Stomach smooth muscle (tissue), 2 donors: ENCODE data around the gene CST11.

Experiments used
- H3K27ac ChIP-seq: one replicate; pipeline ENCODE4 v1.7.0; 2013; ENCODE audit warnings: mild to moderate bottlenecking, low read length, inconsistent platforms
- H3K27me3 ChIP-seq, 2 donors: one replicate each; pipeline ENCODE4 v1.7.0; 2013; ENCODE audit warnings: low read length in 2 of 2; ENCODE audit not compliant: insufficient read depth in 2 of 2, control insufficient read depth in 1 of 2
- H3K36me3 ChIP-seq, 2 donors: one replicate each; pipeline ENCODE4 v1.7.0; 2013; ENCODE audit warnings: low read length in 2 of 2; ENCODE audit not compliant: control insufficient read depth in 2 of 2, insufficient read depth in 2 of 2
- H3K4me1 ChIP-seq: one replicate; pipeline ENCODE4 v1.7.0; 2013; ENCODE audit warnings: low read length; ENCODE audit not compliant: control insufficient read depth, insufficient read depth
- H3K4me3 ChIP-seq, 2 donors: one replicate each; pipeline ENCODE4 v1.7.0; 2013; ENCODE audit warnings: low read length in 2 of 2
- H3K9ac ChIP-seq, 2 donors: one replicate each; pipeline ENCODE4 v1.7.0; 2013; ENCODE audit warnings: low read length in 2 of 2, mild to moderate bottlenecking in 1 of 2
- H3K9me3 ChIP-seq, 2 donors: one replicate each; pipeline ENCODE4 v1.7.0; 2013; ENCODE audit warnings: low read length in 2 of 2; ENCODE audit not compliant: control insufficient read depth in 2 of 2
- donor health status: healthy.
- donor health status: Pancreatic carcinoma.

CST11 gene

DNA sequence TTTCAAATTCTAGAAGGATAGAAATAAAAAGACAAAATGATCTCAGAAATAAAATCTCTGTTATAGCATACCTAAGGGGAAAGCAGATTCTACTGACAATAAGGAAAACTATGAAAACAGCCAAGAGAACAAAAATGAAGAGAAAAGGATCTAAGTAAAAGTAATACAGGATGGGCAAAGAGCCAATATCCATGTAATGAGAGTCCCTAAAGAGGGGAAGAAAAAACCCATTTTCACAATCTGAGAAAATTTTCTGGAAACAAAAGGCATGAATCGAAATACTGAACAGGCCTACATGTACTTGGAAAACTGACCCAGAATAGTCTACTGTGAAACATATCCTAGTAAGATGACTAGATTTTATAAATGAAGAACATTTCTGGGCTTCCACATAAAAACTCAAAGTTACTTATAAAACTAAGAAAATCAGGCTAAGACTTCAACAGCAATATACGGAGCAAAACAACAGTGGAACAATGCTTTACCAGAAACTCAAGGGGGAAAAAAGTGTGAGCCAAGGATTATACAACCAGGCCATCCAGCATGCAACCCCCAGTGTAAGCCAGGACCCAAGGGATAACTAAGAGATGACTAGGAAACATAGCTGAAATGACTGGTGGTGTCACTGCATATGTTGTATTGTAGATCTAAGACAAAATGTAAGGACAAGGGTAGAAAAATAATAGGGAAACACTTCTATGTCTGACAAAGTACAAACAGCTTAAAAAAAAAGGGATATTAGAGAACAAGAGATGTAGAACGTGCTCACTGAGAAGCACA lies 41.6 kb downstream of the CST11 start:
- Histone ChIP-seq H3K4me3 (no peak overlapping the region), H3K27me3 (no peaks in the 10 kb centered on the region), H3K4me1 (no peaks in the 10 kb centered on the region), H3K9me3 (no peaks in the 10 kb centered on the region), H3K36me3 (no peaks in the 10 kb centered on the region), H3K27ac (no peak overlapping the region), H3K9ac (no peak overlapping the region)

DNA sequence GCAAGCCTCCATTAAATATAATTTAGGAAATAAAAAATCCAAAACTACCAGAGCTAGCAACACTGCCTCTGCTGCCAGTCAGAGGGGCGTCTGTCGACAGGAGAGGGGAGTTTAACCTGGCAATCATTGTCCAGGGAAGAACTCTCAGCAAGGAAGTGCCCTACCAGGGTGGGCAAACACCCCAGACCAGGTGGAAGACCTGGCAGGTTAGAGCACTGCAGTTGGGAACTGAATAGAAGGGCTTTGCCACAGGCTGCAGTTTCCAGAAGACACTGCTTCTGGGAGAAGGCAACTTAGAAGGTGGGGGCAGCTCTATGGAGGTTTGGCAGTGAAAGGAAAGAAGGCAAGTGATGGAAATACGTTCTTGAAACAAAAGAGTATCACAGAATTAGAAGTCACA lies 42.9 kb downstream of the CST11 start:
- H3K27me3 ChIP-seq: no peaks in the 10 kb centered on the region
- no peaks in the 10 kb centered on the region for H3K4me1 ChIP-seq

DNA sequence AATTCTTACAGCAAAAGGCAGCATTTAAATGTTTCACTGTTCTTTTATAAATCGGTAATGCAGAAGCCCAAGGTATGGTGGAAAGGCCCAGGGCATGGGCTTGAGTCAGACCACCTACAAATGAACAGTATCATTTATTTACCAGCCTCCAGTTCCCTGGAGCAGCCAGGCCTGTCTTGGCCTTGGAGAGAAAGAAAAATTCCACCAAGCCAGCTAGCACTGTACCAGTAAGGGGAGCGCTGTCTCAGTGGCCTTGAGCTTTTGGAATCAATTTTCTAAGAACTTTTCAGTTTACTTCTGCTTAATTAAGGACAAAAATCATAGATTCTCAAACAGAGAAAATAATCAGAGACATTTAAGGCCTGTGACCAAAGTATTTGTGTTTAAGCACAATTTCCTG lies 43.7 kb downstream of the CST11 start:
- H3K27ac ChIP-seq: no peak overlapping the region
- no peaks in the 10 kb centered on the region for H3K9me3 ChIP-seq
- peaks cover 6% of the 10 kb centered on the region for H3K4me1 ChIP-seq
- H3K9ac ChIP-seq: no peak overlapping the region
- H3K36me3 ChIP-seq: no peaks in the 10 kb centered on the region
- H3K4me3 ChIP-seq: no peak overlapping the region
- H3K27me3 ChIP-seq: no peaks in the 10 kb centered on the region

More for the DNA sequence above, 42.9 kb downstream of the CST11 start:
- Histone ChIP-seq H3K27ac (no peak overlapping the region), H3K36me3 (no peaks in the 10 kb centered on the region), H3K4me3 (no peak overlapping the region), H3K9ac (no peak overlapping the region), H3K9me3 (no peaks in the 10 kb centered on the region)

DNA sequence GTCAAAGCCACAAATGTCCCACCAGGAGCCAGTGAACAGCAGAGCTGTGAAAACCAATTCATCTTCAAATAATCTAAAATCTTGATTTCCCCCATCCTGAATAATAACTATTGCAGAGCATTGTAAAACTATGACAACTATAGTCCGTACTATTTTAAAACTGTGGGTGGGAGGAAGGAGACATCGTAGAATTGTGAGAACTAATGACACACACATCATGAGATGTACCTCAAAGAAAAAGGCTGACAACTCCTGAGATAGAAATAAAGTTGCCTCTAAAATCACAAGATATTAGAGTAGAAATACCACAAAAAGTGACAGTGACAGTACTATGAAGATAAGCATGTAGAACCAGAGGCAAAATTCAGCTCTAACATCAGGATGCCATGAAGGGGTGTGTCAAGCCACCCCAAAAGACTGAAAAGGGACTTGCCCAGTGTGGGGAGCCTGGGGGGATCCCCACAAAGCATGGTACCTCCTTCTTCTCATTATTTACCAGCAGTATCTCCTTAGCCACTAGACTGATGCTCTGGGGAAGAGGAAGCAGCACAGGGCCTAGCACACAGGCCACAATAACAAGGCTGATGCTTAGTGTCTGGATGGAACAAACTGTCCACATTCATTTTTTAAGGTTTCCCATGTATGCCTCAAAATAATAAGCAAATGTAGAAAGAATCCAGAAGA lies 44.8 kb downstream of the CST11 start:
- H3K27me3 ChIP-seq: no peaks in the 10 kb centered on the region
- H3K4me1 ChIP-seq: peaks cover 10% of the 10 kb centered on the region
- no peaks in the 10 kb centered on the region for H3K9me3 ChIP-seq
- H3K9ac ChIP-seq: no peak overlapping the region
- no peak overlapping the region for H3K27ac ChIP-seq
- H3K36me3 ChIP-seq: no peaks in the 10 kb centered on the region
- no peak overlapping the region for H3K4me3 ChIP-seq

DNA sequence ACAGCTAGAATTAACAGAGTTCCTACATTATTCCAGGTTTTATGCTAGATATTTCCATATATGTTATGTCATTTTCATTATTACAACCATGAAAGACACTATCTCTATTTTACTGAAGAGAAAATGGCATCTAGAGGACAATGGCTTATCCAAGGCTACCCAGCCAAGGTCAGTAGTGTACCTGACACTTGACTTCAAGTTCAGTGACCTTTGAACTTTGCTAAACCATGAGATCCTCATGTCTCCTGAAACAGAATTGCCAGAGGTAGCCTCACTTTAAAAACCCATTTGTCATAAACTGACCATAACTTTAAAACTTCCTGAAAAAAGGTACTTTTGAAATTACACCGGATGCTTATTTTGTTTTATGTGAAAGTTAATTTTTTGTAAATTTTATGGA lies 45.8 kb downstream of the CST11 start:
- Histone ChIP-seq H3K36me3 (no peaks in the 10 kb centered on the region), H3K4me1 (peaks cover 10% of the 10 kb centered on the region), H3K9me3 (no peaks in the 10 kb centered on the region), H3K9ac (no peak overlapping the region), H3K4me3 (no peak overlapping the region), H3K27me3 (no peaks in the 10 kb centered on the region), H3K27ac (no peak overlapping the region)

DNA sequence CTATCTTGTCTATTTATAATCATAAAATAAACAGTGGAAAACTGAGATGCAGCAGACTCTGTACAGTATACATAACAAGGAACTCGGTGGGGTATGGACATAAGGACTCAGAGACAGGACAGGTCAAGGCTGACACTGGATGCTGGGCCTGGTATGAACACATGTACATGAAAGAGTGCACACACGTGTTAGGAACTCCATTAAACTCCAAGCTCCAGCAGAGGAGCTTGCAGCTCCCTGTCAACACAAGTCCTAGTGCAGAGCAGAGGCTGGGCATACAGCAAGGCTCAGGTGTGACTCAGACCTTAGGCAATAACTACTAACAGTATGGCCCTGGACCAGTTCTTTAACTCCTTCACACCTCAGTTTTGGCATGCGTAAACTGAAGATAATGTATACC lies 48.5 kb downstream of the CST11 start:
- H3K27ac ChIP-seq: no peak overlapping the region
- peaks cover 10% of the 10 kb centered on the region for H3K4me1 ChIP-seq
- H3K9me3 ChIP-seq: no peaks in the 10 kb centered on the region
- no peak overlapping the region for H3K4me3 ChIP-seq
- H3K36me3 ChIP-seq: peaks cover 3 to 4% of the 10 kb centered on the region in 2 donors
- H3K27me3 ChIP-seq: no peaks in the 10 kb centered on the region
- H3K9ac ChIP-seq: no peak overlapping the region

DNA sequence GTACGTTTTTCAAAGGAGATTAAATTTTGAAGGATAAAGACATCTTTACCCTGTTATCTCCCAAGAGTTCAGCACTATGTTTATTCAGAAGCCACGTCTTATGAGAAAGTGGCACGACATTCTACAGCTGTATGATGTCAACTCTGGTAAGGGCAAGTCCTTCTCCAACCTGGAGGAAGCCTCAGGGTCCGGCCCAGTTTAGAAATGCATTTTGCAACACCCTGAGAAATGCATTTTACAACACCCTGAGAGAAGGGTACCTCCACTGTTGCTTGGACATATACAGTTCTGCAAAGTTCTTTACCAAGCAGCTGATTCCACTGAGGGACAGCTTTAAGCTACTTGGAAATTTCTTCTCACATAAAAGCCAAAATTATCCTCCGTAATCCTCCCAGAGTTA lies 48.9 kb downstream of the CST11 start:
- peaks cover 10% of the 10 kb centered on the region for H3K4me1 ChIP-seq

DNA sequence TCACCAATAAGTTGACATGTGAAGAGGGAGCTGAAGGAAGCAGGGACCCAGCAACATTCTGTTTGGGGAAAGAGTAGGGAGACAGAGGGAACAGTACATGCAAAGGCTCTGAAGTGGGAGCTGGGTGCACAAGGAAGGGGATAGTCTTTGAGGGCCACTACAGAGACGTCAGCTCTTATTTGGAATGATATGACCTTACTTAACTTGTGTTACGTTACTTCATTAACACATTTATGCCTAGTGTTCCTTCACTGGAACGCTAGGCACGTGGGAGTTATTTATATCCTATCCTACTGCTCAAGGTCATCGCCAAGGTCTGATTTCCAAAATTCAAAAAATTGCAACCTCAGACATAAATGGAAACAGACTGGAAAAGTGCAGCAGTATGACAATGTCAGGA lies 51.6 kb downstream of the CST11 start:
- Histone ChIP-seq H3K36me3 (peaks cover 3 to 4% of the 10 kb centered on the region in 2 donors), H3K27me3 (no peaks in the 10 kb centered on the region), H3K4me3 (no peak overlapping the region), H3K9me3 (no peaks in the 10 kb centered on the region), H3K9ac (no peak overlapping the region), H3K27ac (no peak overlapping the region), H3K4me1 (peaks cover 14% of the 10 kb centered on the region)

More for the DNA sequence above, 48.9 kb downstream of the CST11 start:
- Histone ChIP-seq H3K27me3 (no peaks in the 10 kb centered on the region), H3K9ac (no peak overlapping the region), H3K27ac (no peak overlapping the region), H3K9me3 (no peaks in the 10 kb centered on the region), H3K36me3 (peaks cover 3 to 4% of the 10 kb centered on the region in 2 donors), H3K4me3 (no peak overlapping the region)
